PC-9 (cell line): ENCODE data around the gene GALNT9.

Experiments
- CTCF ChIP-seq: fragments of 200-600 bp; sonication (generic); conservative IDR thresholded peaks from 2 replicates; pipeline ENCODE4 v1.6.1; 2017; ENCODE audit warnings: mixed run types, antibody characterized with exemption, mild to moderate bottlenecking, moderate library complexity
- EZH2 ChIP-seq: fragments of 200-600 bp; sonication (generic); IDR thresholded peaks from 2 replicates; pipeline ENCODE4 v1.8.0; 2017; ENCODE audit warnings: antibody characterized with exemption, low read depth

- TF ChIP-seq CTCF: no peak
- no peak for TF ChIP-seq EZH2
Measured at GRCh38 chr12:132199101-132199500, 130.3 kb downstream of the GALNT9 start.
